ENCODE measurements around the gene CLDN22. TPM values are rescaled to one million over a fixed set of nuclear protein-coding genes. Genes with fewer than 3 reads are reported as not detected.

CLDN22 gene
- total and polyA plus RNA-seq, 4 donors, result 0.05 TPM; not detected in 3

- no peak overlapping the region for H3K4me3 ChIP-seq (ENCODE audit: low read depth in 1 of 3, low read length in 3 of 3)
- H3K9ac ChIP-seq (ENCODE audit: low read depth in 1 of 2, low read length in 2 of 2), result no peak overlapping the region
- no peak overlapping the region for H3K27ac ChIP-seq (ENCODE audit: low read depth in 1 of 2, low read length in 2 of 2)
- peaks cover 3 to 24% (median 19%) of the 10 kb centered on the region in 4 donors for H3K4me1 ChIP-seq (ENCODE audit: control insufficient read depth in 4 of 4, insufficient read depth in 4 of 4, low read length in 3 of 4)
- no peaks in the 10 kb centered on the region for H3K9me3 ChIP-seq (ENCODE audit: control insufficient read depth in 4 of 4, low read length in 3 of 4)
- TF ChIP-seq, protein P1, sequence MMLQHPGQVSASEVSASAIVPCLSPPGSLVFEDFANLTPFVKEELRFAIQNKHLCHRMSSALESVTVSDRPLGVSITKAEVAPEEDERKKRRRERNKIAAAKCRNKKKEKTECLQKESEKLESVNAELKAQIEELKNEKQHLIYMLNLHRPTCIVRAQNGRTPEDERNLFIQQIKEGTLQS (IDR thresholded peaks at IDR 0.05), result no peak
- no peak for TF ChIP-seq RAD21 (IDR thresholded peaks at IDR 0.05)
- TF ChIP-seq, protein P2, sequence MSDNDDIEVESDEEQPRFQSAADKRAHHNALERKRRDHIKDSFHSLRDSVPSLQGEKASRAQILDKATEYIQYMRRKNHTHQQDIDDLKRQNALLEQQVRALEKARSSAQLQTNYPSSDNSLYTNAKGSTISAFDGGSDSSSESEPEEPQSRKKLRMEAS (IDR thresholded peaks at IDR 0.05), result no peak
- TF ChIP-seq FOXA2 (IDR thresholded peaks at IDR 0.05), result no peak
- TF ChIP-seq HNF4A (conservative IDR thresholded peaks at IDR 0.05), result no peak
- no peak for TF ChIP-seq HNF4G (IDR thresholded peaks at IDR 0.05)
- TF ChIP-seq RXRA (IDR thresholded peaks at IDR 0.05), result no peak
- no peak for TF ChIP-seq TAF1 (conservative IDR thresholded peaks at IDR 0.05)
- no peak for TF ChIP-seq JUND (IDR thresholded peaks at IDR 0.05)
- TF ChIP-seq, protein P3, sequence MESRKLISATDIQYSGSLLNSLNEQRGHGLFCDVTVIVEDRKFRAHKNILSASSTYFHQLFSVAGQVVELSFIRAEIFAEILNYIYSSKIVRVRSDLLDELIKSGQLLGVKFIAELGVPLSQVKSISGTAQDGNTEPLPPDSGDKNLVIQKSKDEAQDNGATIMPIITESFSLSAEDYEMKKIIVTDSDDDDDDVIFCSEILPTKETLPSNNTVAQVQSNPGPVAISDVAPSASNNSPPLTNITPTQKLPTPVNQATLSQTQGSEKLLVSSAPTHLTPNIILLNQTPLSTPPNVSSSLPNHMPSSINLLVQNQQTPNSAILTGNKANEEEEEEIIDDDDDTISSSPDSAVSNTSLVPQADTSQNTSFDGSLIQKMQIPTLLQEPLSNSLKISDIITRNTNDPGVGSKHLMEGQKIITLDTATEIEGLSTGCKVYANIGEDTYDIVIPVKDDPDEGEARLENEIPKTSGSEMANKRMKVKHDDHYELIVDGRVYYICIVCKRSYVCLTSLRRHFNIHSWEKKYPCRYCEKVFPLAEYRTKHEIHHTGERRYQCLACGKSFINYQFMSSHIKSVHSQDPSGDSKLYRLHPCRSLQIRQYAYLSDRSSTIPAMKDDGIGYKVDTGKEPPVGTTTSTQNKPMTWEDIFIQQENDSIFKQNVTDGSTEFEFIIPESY (IDR thresholded peaks at IDR 0.05), result no peak
- no peak for TF ChIP-seq YY1 (IDR thresholded peaks at IDR 0.05)
- no peak for TF ChIP-seq SP1 (IDR thresholded peaks at IDR 0.05)
- TF ChIP-seq, protein P4, sequence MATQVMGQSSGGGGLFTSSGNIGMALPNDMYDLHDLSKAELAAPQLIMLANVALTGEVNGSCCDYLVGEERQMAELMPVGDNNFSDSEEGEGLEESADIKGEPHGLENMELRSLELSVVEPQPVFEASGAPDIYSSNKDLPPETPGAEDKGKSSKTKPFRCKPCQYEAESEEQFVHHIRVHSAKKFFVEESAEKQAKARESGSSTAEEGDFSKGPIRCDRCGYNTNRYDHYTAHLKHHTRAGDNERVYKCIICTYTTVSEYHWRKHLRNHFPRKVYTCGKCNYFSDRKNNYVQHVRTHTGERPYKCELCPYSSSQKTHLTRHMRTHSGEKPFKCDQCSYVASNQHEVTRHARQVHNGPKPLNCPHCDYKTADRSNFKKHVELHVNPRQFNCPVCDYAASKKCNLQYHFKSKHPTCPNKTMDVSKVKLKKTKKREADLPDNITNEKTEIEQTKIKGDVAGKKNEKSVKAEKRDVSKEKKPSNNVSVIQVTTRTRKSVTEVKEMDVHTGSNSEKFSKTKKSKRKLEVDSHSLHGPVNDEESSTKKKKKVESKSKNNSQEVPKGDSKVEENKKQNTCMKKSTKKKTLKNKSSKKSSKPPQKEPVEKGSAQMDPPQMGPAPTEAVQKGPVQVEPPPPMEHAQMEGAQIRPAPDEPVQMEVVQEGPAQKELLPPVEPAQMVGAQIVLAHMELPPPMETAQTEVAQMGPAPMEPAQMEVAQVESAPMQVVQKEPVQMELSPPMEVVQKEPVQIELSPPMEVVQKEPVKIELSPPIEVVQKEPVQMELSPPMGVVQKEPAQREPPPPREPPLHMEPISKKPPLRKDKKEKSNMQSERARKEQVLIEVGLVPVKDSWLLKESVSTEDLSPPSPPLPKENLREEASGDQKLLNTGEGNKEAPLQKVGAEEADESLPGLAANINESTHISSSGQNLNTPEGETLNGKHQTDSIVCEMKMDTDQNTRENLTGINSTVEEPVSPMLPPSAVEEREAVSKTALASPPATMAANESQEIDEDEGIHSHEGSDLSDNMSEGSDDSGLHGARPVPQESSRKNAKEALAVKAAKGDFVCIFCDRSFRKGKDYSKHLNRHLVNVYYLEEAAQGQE (IDR thresholded peaks at IDR 0.05), result no peak
- no peak for TF ChIP-seq FOXA1 (IDR thresholded peaks at IDR 0.05)
- TF ChIP-seq GABPA (IDR thresholded peaks at IDR 0.05 in 1 of 2, conservative IDR thresholded peaks at IDR 0.05 in 1 of 2), result no peak
- TF ChIP-seq, protein P5, sequence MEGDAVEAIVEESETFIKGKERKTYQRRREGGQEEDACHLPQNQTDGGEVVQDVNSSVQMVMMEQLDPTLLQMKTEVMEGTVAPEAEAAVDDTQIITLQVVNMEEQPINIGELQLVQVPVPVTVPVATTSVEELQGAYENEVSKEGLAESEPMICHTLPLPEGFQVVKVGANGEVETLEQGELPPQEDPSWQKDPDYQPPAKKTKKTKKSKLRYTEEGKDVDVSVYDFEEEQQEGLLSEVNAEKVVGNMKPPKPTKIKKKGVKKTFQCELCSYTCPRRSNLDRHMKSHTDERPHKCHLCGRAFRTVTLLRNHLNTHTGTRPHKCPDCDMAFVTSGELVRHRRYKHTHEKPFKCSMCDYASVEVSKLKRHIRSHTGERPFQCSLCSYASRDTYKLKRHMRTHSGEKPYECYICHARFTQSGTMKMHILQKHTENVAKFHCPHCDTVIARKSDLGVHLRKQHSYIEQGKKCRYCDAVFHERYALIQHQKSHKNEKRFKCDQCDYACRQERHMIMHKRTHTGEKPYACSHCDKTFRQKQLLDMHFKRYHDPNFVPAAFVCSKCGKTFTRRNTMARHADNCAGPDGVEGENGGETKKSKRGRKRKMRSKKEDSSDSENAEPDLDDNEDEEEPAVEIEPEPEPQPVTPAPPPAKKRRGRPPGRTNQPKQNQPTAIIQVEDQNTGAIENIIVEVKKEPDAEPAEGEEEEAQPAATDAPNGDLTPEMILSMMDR (IDR thresholded peaks at IDR 0.05; ENCODE audit: low read depth, low read length, missing input control), result no peak
- no peak for TF ChIP-seq EGR1 (IDR thresholded peaks at IDR 0.05; ENCODE audit: low read depth in 2 of 2)
- no peak for DNase-seq (ENCODE audit: low spot score)
- peaks cover 4 to 49% (median 29%) of the 10 kb centered on the region in 4 donors for H3K36me3 ChIP-seq (ENCODE audit: control insufficient read depth in 4 of 4, insufficient read depth in 3 of 4, low read depth in 1 of 4, low read length in 3 of 4)
- 94% methylated on average over 2 of the region's 2 CpGs for WGBS
- H3K27me3 ChIP-seq (ENCODE audit: control insufficient read depth in 4 of 4, insufficient read depth in 4 of 4, low read length in 3 of 4), result no peaks in the 10 kb centered on the region
Measured at GRCh38 chr4:183291070-183291469, 29.0 kb downstream of the CLDN22 start.

All from liver (tissue), 9 donors.